Testis (tissue), 2 donors: ENCODE data around the gene TGFBR2.

Experiments used
- POLR2A ChIP-seq: fragments of 450-650 bp; IDR thresholded peaks from one replicate; pipeline ENCODE4 v1.6.1; 2017; ENCODE audit warnings: antibody characterized with exemption, mild to moderate bottlenecking, moderate library complexity
- TF ChIP-seq, protein P1 (sequence below), 3 experiments: fragments of 450-650 bp in 2 of 3; fragments of 200-600 bp in 1 of 3; sonication (generic) in 1 of 3; IDR thresholded peaks; one replicate each; pipeline ENCODE4 v1.5.1; 2016 to 2019; ENCODE audit warnings: antibody characterized with exemption in 3 of 3, mild to moderate bottlenecking in 2 of 3, moderate library complexity in 1 of 3

DNA sequence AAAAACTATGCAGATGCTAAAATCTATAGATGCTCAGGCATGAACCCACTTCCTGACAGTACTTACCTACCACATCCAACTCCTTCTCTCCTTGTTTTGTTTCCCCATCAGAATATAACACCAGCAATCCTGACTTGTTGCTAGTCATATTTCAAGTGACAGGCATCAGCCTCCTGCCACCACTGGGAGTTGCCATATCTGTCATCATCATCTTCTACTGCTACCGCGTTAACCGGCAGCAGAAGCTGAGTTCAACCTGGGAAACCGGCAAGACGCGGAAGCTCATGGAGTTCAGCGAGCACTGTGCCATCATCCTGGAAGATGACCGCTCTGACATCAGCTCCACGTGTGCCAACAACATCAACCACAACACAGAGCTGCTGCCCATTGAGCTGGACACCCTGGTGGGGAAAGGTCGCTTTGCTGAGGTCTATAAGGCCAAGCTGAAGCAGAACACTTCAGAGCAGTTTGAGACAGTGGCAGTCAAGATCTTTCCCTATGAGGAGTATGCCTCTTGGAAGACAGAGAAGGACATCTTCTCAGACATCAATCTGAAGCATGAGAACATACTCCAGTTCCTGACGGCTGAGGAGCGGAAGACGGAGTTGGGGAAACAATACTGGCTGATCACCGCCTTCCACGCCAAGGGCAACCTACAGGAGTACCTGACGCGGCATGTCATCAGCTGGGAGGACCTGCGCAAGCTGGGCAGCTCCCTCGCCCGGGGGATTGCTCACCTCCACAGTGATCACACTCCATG is 65.3 kb downstream of the TGFBR2 start:
- no peak for TF ChIP-seq POLR2A
- TF ChIP-seq, protein P1, sequence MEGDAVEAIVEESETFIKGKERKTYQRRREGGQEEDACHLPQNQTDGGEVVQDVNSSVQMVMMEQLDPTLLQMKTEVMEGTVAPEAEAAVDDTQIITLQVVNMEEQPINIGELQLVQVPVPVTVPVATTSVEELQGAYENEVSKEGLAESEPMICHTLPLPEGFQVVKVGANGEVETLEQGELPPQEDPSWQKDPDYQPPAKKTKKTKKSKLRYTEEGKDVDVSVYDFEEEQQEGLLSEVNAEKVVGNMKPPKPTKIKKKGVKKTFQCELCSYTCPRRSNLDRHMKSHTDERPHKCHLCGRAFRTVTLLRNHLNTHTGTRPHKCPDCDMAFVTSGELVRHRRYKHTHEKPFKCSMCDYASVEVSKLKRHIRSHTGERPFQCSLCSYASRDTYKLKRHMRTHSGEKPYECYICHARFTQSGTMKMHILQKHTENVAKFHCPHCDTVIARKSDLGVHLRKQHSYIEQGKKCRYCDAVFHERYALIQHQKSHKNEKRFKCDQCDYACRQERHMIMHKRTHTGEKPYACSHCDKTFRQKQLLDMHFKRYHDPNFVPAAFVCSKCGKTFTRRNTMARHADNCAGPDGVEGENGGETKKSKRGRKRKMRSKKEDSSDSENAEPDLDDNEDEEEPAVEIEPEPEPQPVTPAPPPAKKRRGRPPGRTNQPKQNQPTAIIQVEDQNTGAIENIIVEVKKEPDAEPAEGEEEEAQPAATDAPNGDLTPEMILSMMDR (IDR thresholded peaks at IDR 0.05), result no peak
